ENCODE measurements around the gene SPON2.

Gene SPON2

DNA sequence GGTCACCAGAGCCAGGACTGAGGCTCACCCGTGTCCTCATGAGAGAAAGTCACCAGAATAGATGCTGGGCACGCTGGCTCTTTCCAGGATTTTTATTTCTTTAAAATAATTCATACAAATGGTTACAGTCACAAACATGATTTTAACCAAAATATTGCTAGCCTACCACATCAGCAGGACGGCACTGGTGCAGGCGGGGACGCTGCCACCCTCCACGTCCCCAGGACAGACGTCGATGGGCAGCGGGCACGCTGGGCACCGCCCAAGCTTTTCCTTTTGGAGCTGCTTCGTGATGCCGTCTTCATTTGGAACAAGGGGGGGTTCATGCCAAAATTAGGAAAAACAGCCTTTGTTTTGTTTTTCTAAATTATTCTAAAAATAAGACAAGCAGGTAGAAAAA, 39.0 kb upstream of the SPON2 start:
- no peak overlapping the region for H3K27ac ChIP-seq
- 0 out of 22 replicates have a peak overlapping the region, but pooled peaks of 3 of the 11 experiments have one; percentile 4 to 15 (median 10) for H3K9ac ChIP-seq
- H3K27me3 ChIP-seq, result no peaks in the 10 kb centered on the region
- H3K4me2 ChIP-seq, result peak overlapping the region in 9 of 11 experiments; percentile 20 to 85 (median 79); a peak in 14 of 22 replicates
- peaks cover 55 to 68% (median 60%) of the 10 kb centered on the region in 11 experiments for H3K36me3 ChIP-seq
- H4K20me1 ChIP-seq, result peaks cover 60 to 96% (median 82%) of the 10 kb centered on the region in 11 experiments
- no peak for TF ChIP-seq Cebpa-rat (IDR thresholded peaks at IDR 0.05)
- H3K4me3 ChIP-seq, result no peak overlapping the region
- H3K9me3 ChIP-seq (replicated peaks in 1 of 11), result no peaks in the 10 kb centered on the region
- H3K4me1 ChIP-seq, result peaks cover 51 to 96% (median 84%) of the 10 kb centered on the region in 10 experiments

DNA sequence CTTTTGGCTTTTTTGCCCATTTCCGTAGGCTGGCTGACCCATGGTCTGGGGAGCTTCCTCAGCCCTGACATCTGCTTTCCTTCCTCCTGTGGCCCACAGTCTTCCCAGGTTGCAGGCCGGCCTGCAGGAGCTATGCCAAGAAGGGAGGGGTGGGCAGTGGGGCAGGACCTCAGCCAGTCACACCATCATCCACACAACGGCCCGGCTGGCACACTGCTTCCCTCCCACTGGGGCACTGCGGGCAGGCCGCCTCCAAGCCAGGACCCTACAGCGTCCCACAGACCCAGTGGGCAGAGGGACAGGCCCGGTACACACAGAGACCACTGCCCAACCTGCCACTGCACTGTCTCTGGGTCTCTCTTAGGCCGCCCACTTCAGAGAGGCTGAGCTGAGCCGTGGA, 38.6 kb upstream of the SPON2 start:
- Histone ChIP-seq H3K9me3 (replicated peaks in 1 of 11) (no peaks in the 10 kb centered on the region), H3K4me1 (peaks cover 50 to 96% (median 84%) of the 10 kb centered on the region in 10 experiments), H3K4me2 (peak overlapping the region in 10 of 11 experiments; percentile 20 to 85 (median 80); a peak in 18 of 22 replicates), H3K27me3 (no peaks in the 10 kb centered on the region), H3K4me3 (no peak overlapping the region), H3K9ac (peak overlapping the region in 4 of 11 experiments; percentile 4 to 31 (median 12); a peak in 1 of 22 replicates), H3K36me3 (peaks cover 51 to 64% (median 56%) of the 10 kb centered on the region in 11 experiments), H4K20me1 (peaks cover 56 to 96% (median 78%) of the 10 kb centered on the region in 11 experiments), H3K27ac (no peak overlapping the region)
- no peak for TF ChIP-seq Cebpa-rat (IDR thresholded peaks at IDR 0.05)

DNA sequence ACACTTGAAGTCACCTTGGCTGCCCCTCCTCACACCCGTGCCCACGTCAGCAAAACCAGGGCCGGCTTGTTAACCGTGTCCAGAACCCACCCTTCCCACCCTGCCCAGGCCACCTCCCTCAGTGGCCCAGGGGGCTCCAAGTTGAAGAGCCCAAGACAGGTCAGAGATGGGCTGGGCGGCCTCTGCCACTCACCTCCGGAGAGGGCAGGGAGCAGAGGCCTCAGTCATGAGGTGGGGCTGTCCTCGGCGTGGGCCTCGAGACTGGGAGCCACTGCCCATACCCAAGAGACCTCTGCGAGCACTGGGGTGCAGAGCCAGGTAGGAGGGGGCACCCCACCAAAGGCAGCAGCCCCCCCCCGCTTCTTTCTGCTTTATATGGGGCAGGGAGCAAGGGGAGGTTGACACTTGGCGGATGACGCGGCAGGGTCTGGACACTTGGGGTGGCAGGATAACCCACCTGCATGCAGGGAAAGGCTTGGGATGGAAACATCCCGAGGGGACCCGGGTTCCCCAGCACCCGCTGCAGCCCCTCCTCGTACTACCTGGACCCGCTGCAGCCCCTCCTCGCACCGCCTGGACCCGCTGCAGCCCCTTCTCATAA, 38.0 kb upstream of the SPON2 start:
- Histone ChIP-seq H3K4me1 (peaks cover 48 to 96% (median 83%) of the 10 kb centered on the region in 10 experiments), H3K36me3 (peaks cover 45 to 58% (median 50%) of the 10 kb centered on the region in 11 experiments), H3K9ac (peak overlapping the region in 5 of 11 experiments; percentile 2 to 59 (median 49); a peak in 4 of 22 replicates), H4K20me1 (peaks cover 49 to 90% (median 71%) of the 10 kb centered on the region in 11 experiments), H3K27me3 (no peaks in the 10 kb centered on the region), H3K4me2 (peak overlapping the region in 10 of 11 experiments; percentile 73 to 86 (median 82); a peak in 19 of 22 replicates), H3K9me3 (replicated peaks in 1 of 11) (no peaks in the 10 kb centered on the region), H3K4me3 (no peak overlapping the region; a peak in 1 of 20 replicates), H3K27ac (0 out of 22 replicates have a peak overlapping the region, but pooled peaks of 1 of the 11 experiments have one; percentile 48)
- TF ChIP-seq Cebpa-rat (IDR thresholded peaks at IDR 0.05), result no peak

DNA sequence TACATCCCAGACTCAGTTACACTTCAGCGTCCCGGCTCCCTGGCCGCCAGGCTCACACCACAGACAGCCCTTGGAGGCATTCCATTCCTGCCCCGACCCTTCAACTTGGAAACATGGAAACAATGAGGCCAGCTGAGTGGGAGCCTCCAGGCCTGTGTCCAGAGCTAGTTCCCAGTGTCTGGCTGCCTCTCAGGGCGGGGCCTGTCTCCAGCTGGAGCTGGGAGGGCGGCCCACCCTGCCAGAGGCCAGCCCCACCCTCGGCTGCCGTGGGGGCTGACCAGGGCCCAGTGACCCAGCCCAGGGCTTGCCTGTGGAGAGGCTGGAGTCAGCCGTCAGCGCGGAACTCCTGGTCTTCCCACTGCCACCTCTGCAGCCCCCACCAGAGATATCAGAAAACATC, 37.4 kb upstream of the SPON2 start:
- H4K20me1 ChIP-seq, result peaks cover 44 to 85% (median 66%) of the 10 kb centered on the region in 11 experiments
- peak overlapping the region in 5 of 11 experiments; percentile 4 to 58 (median 21); a peak in 5 of 22 replicates for H3K27ac ChIP-seq
- no peak for TF ChIP-seq Cebpa-rat (IDR thresholded peaks at IDR 0.05)
- peak overlapping the region in 7 of 11 experiments; percentile 18 to 59 (median 42); a peak in 10 of 22 replicates for H3K9ac ChIP-seq
- peaks cover 40 to 53% (median 46%) of the 10 kb centered on the region in 11 experiments for H3K36me3 ChIP-seq
- peaks cover 48 to 96% (median 83%) of the 10 kb centered on the region in 10 experiments for H3K4me1 ChIP-seq
- peak overlapping the region; percentile 73 to 86 (median 80) for H3K4me2 ChIP-seq
- H3K9me3 ChIP-seq (replicated peaks in 1 of 11), result no peaks in the 10 kb centered on the region
- no peak overlapping the region; a peak in 1 of 20 replicates for H3K4me3 ChIP-seq
- H3K27me3 ChIP-seq, result no peaks in the 10 kb centered on the region

DNA sequence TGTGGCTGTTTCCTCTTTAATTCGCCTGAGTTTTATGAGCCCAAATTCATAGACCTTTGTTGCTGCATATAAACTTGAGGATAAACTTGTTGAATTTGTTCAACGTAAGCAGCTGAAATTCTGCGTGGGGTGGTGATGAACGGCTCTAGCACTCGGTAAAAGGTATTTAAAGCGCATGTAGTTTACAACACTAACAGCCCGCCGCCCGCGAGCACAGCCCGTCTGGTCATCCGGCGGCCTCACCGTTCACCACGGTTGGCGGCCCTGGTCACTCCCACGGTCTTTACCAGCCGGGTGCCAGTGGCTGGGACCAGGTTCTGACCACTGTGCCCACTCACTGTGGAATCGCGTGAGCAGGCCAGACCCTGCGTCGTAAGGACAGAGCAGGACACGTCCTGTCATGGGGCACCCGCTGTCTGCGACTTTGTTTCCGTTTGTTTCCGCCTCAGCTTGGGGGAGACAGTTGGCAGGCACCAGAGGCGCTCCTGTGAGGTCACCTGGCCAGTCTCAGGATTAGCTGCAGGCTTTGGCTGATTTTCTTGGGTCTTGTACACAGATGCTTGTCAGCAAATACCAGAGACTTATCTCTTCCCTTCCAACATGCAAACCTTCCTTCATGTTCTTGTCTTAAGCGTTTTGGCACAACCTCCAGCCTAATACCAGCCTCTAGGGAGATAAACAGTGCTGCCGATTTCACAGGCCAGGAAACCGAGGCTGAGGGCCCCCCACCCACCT, 36.8 kb upstream of the SPON2 start:
- H3K4me3 ChIP-seq, result no peak overlapping the region; a peak in 1 of 20 replicates
- no peaks in the 10 kb centered on the region for H3K9me3 ChIP-seq (replicated peaks in 1 of 11)
- no peaks in the 10 kb centered on the region for H3K27me3 ChIP-seq
- TF ChIP-seq Cebpa-rat (IDR thresholded peaks at IDR 0.05), result no peak
- H4K20me1 ChIP-seq, result peaks cover 37 to 78% (median 59%) of the 10 kb centered on the region in 11 experiments
- peaks cover 33 to 46% (median 39%) of the 10 kb centered on the region in 11 experiments for H3K36me3 ChIP-seq
- peak overlapping the region in 7 of 11 experiments; percentile 3 to 69 (median 58); a peak in 7 of 22 replicates for H3K27ac ChIP-seq
- H3K4me2 ChIP-seq, result peak overlapping the region; percentile 73 to 86 (median 80)
- H3K9ac ChIP-seq, result peak overlapping the region in 8 of 11 experiments; percentile 18 to 64 (median 44); a peak in 12 of 22 replicates
- peaks cover 48 to 96% (median 83%) of the 10 kb centered on the region in 10 experiments for H3K4me1 ChIP-seq

DNA sequence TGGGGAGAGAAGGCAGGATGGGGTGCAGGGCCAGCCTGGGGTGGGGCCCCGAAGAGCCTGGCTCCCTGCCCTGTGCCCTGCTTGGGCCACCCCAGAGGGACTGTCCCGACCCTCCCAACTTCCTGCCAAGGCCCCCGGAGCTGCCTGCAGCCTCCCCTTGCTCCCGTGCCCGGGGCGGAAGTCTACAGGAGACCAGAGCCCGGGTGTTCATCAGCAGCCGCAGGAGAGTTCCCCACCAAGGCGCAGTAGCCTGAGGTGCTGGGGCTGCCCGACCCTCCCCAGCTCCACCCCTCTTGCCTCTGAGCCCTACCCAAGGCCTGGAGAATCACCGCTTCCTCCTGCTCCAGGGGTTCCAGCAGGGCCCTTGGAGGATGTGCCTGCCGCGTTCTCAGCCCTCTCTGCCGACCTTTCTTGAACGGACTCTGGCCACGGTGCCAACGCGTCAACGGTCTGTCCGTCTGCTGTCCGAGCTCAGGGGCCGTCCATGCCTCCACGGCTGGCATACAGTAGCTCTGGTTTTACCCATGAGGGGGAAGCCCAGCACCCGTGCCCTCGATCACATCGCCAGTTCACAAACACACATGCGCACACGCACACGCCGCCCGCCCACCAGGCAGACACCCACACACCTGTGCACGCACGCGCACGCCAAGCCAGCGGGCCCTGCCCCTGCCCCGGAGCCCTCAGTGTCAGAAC, 36.0 kb upstream of the SPON2 start:
- Histone ChIP-seq H4K20me1 (peaks cover 30 to 71% (median 52%) of the 10 kb centered on the region in 11 experiments; a peak in 21 of 22 replicates), H3K9me3 (replicated peaks in 1 of 11) (no peaks in the 10 kb centered on the region), H3K27me3 (no peaks in the 10 kb centered on the region), H3K4me1 (peaks cover 48 to 96% (median 83%) of the 10 kb centered on the region in 10 experiments), H3K4me2 (peak overlapping the region; percentile 73 to 86 (median 80)), H3K9ac (peak overlapping the region in 9 of 11 experiments; percentile 9 to 64 (median 44); a peak in 18 of 22 replicates), H3K36me3 (peaks cover 26 to 39% (median 32%) of the 10 kb centered on the region in 11 experiments), H3K27ac (peak overlapping the region in 9 of 11 experiments; percentile 15 to 69 (median 56); a peak in 16 of 22 replicates), H3K4me3 (0 out of 20 replicates have a peak overlapping the region, but pooled peaks of 1 of the 10 experiments have one; percentile 12)
- no peak for TF ChIP-seq Cebpa-rat (IDR thresholded peaks at IDR 0.05)

DNA sequence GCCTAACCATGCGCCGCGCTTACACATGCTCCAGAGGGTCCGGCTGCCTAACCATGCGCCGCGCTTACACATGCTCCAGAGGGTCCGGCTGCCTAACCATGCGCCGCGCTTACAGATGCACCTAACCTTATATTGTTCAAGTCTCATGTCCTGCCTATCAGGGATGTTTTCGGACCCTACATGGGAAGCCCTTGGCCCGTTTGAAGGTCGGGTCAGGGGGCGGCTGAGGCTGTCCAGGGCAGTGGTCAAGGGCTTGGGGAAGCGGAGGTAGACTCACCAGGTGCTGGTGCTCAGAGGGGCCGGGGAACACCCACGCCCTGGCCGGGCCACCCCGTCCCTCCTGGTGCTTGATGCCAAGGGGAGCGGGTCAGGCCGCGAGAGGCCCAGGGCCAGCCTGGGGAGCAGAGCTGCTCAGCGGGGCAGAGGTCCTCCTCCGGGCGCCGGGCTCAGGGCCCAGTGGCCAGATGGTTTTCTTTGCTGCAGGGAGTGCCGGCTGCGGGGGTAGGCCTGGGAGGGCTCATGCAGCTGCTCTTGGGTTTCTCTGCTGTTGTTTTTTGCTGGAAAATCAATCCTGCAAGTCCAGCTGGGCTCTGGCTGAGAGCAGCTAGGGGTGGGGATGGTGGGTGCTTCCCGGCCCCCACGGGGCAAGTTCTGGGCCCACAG, 35.4 kb upstream of the SPON2 start:
- no peak for TF ChIP-seq Cebpa-rat (IDR thresholded peaks at IDR 0.05)
- H3K4me1 ChIP-seq, result peaks cover 52 to 96% (median 84%) of the 10 kb centered on the region in 10 experiments
- H3K9me3 ChIP-seq (replicated peaks in 1 of 11), result no peaks in the 10 kb centered on the region
- peaks cover 23 to 64% (median 45%) of the 10 kb centered on the region in 11 experiments; a peak in 18 of 22 replicates for H4K20me1 ChIP-seq
- H3K4me2 ChIP-seq, result peak overlapping the region; percentile 73 to 86 (median 80)
- H3K4me3 ChIP-seq, result no peak overlapping the region
- H3K27me3 ChIP-seq, result peaks cover 0 to 5% (median 0%) of the 10 kb centered on the region in 11 experiments; a peak in 1 of 22 replicates
- peak overlapping the region in 8 of 11 experiments; percentile 33 to 69 (median 57); a peak in 16 of 22 replicates for H3K27ac ChIP-seq
- peak overlapping the region in 9 of 11 experiments; percentile 9 to 64 (median 44); a peak in 18 of 22 replicates for H3K9ac ChIP-seq
- H3K36me3 ChIP-seq, result peaks cover 19 to 32% (median 25%) of the 10 kb centered on the region in 11 experiments

All from BLaER1 treated with 17β-estradiol and CSF1 and Interleukin-3, amounts not matched to agents 10 nM and 100 nM (cell line).